HepG2 (cell line): ENCODE measurements around the gene SLC9A9.

ENCODE experiments used
- CREB1 ChIP-seq, 2 experiments: fragments of 450-650 bp in 1 of 2; IDR thresholded peaks; 2 replicates each; pipeline ENCODE4 v1.6.1; 2016 to 2017; ENCODE audit warnings: control low read depth in 1 of 2, mild to moderate bottlenecking in 1 of 2, missing compliant biosample characterization in 1 of 2, missing genetic modification characterization in 1 of 2
- CTCF ChIP-seq: sonication (generic); formaldehyde crosslinking; IDR thresholded peaks from 2 replicates; pipeline ENCODE4 v1.5.0; 2020; ENCODE audit warnings: mild to moderate bottlenecking, missing genetic modification reagents, moderate library complexity
- FOXK1 ChIP-seq: sonication (generic); formaldehyde crosslinking; IDR thresholded peaks from 2 replicates; pipeline ENCODE4 v1.4.0; 2020; ENCODE audit warnings: low read depth, missing genetic modification reagents, borderline replicate concordance
- GABPA ChIP-seq, 2 experiments: IDR thresholded peaks; 2 replicates each; pipeline ENCODE4 v1.6.1; 2011 to 2016; ENCODE audit warnings: low read depth in 2 of 2, low read length in 1 of 2, missing biosample characterization in 1 of 2, missing genetic modification characterization in 1 of 2
- HNRNPH1 ChIP-seq: fragments of 200-400 bp; formaldehyde crosslinking; optimal IDR thresholded peaks from 2 replicates; pipeline ENCODE3; 2017; ENCODE audit warnings: mild to moderate bottlenecking, low read depth, low read length
- KDM5B ChIP-seq: sonication (generic); formaldehyde crosslinking; IDR thresholded peaks from 2 replicates; pipeline ENCODE4 v1.4.0; 2020; ENCODE audit warnings: missing genetic modification reagents, mild to moderate bottlenecking, borderline replicate concordance
- POLR2A ChIP-seq, 2 experiments: IDR thresholded peaks; 2 replicates each; pipeline ENCODE4 v1.6.1; 2011; ENCODE audit warnings: low read depth in 2 of 2, low read length in 2 of 2, mild to moderate bottlenecking in 1 of 2, moderate library complexity in 1 of 2; ENCODE audit not compliant: insufficient read depth in 1 of 2
- RAD21 ChIP-seq: fragments of 450-650 bp; formaldehyde crosslinking; IDR thresholded peaks from 2 replicates; pipeline ENCODE4 v1.5.0; 2020; ENCODE audit warnings: mild to moderate bottlenecking
- SNAI1 ChIP-seq: sonication (generic); formaldehyde crosslinking; IDR thresholded peaks from 2 replicates; pipeline ENCODE4 v1.5.0; 2020; ENCODE audit warnings: mild to moderate bottlenecking, missing genetic modification reagents, borderline replicate concordance
- TAF1 ChIP-seq: sonication (generic); formaldehyde crosslinking; IDR thresholded peaks from 2 replicates; pipeline ENCODE4 v1.4.0; 2020; ENCODE audit warnings: missing genetic modification reagents
- TCF7 ChIP-seq: sonication (generic); IDR thresholded peaks from 2 replicates; pipeline ENCODE4 v1.6.1; 2016; ENCODE audit warnings: antibody characterized with exemption, low read depth
- ZBTB7A ChIP-seq: sonication (generic); formaldehyde crosslinking; IDR thresholded peaks from 2 replicates; pipeline ENCODE4 v1.8.0; 2022; ENCODE audit warnings: mild to moderate bottlenecking, missing genetic modification reagents
- ZNF441 ChIP-seq: sonication (generic); formaldehyde crosslinking; IDR thresholded peaks from 2 replicates; pipeline ENCODE4 v1.7.0; 2021; ENCODE audit warnings: missing genetic modification reagents, borderline replicate concordance

- TF ChIP-seq ZBTB7A (CRISPR knock-in tag) (no peak), CTCF (no peak), CREB1 (IDR thresholded peaks at IDR 0.05) (no peak), CREB1 (CRISPR knock-in tag; IDR thresholded peaks at IDR 0.05) (no peak), KDM5B (CRISPR knock-in tag) (no peak), POLR2A (IDR thresholded peaks at IDR 0.05; ENCODE audit: insufficient read depth in 1 of 2, low read depth in 2 of 2, low read length in 2 of 2) (no peak), HNRNPH1 (no peak), TAF1 (no peak), TCF7 (no peak), GABPA (IDR thresholded peaks at IDR 0.05; ENCODE audit: low read depth, low read length) (no peak), GABPA (CRISPR knock-in tag; IDR thresholded peaks at IDR 0.05; ENCODE audit: low read depth) (no peak), SNAI1 (CRISPR knock-in tag) (no peak), FOXK1 (CRISPR knock-in tag) (no peak), RAD21 (CRISPR knock-in tag) (no peak), ZNF441 (CRISPR knock-in tag) (no peak)
Observed at GRCh38 chr3:143277531-143277930, 570.7 kb downstream of the SLC9A9 start.
